ENCODE measurements around the gene VSIR.

Gene VSIR

DNA sequence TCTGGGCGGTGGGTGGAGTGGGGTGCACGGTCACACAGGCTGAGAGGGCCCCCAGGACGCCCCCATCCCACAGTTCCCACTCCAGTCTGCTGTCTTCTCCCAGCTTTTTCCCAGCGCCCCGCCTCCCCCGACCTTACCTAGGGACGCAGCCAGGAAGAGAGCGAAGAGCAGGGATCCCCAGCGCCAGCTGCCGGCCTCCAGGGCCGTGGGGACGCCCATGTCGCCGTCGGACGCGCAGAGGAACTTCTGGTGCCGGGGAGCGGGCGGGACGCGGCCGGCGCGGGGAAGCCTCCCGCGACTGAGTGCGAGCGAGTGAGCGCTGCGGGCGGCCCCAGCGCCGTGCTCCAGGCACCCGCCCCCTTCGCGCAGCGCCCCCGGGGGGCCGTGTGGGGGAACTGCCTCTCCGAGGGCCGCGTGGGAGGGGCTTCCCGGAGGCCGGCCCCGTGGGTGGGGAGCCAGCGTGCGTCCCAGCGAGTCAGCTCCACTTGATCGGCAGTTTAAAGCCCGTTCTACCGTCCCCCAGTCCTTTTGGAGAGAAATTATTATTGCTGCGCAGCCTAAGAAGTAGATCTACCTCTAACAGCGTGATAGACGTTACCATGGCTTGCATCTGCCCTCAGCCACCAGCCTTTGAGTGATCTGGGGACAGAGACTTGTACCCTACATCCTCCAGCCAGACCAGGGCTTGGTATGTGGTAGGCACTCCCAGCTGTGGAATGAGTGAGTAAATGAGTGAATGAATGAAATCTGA is at the start of gene VSIR:
VSIR (minus strand) TSS at position 300 of the 751 bp plus-strand sequence; CDS start at position 219, 81 bp downstream.
- DNase-seq = peak; percentile 75

GRCh38 chr10:71821909-71822763 is 48.8 kb upstream of the VSIR start:
- no peak for DNase-seq

- DNase-seq = no peak
These were observed 47.6 kb upstream of the VSIR start for GRCh38 chr10:71820966-71821365.

DNA sequence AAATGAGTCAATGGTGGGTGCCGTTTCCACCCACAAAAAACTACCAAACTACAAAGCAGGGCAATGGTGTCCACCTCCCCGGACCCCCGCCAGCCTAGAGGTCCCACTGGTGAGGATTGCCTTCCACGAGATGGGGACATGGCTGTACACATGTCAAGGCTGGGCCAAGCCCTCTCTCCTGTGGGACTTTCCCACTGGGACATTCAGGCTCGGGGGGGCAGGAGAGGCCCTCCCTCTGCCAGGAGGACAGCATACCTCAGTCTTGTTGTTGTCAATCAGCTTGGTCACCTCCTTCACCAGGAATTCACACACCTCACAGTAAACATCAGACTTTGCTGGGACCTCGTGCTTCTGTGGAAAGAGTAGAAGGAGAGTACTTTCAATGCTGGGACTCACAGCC is 46.7 kb upstream of the VSIR start:
- DNase-seq = no peak

- no peak for DNase-seq
These were observed 46.1 kb upstream of the VSIR start for GRCh38 chr10:71819441-71819861.

DNA sequence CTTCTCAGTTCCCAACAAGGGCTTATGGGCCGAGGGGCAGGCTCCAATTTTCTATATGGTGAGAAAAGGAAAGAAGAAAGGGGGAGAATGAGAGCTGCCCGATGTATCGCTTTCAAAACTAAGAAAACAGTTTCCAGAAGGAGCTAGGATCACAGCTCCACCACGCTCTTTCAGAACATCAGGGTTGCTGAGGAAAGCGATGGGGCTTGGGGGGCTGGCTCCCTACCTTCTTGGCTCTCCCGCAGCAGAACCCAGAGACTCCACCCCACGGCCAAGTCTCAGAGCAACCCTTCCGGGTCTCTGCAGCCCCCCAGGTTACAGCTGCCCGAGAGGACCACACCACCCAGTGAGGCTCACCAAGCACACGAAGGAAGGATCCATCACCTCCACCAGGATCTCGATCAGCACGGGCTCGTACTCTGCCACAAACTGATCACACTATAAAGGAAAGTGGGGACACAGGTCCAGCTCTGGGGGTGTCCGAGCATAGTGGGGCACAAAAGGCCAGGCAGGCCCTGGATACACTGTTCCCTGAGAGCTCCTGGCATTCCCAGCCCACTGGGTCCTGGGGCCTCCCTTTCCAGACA is 45.4 kb upstream of the VSIR start:
- DNase-seq = no peak

DNA sequence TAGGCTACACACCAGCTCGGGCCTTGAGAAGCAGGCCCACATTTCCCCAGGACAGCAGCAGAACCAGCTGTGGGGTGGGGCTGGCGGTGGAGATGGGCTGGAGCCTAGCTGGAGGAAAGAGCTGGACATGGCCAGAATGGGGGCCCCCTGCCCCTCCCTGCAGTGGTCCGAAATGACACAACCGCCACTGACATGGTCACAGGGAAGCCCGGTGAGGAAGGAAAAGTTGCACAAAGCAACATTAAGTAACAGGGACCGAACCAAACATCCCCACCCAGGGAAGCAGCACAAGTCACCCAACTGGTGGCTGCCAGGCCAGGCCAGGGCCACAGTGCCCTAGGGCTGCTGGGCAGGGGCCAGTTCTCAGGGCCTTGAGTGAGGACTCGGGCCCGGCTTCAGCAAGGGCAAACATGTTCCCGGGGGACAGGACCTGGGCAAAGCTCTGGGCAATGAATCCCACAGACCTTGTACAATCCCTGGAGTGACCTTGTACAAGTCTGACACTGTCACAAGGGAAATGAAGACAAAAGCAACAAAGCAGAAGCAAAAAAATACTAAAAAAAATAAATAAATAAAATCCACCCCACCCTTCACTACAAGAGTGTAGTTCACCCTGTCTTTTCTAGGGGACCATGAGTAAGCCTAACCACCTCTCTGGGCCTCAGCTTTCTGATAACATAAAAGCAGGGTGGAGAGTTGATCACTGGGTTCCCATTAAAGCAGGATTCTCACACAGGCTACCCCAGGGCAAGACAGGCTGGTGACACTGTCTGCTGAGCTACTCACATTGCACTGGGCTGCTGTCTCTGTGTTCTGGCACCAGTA is 44.7 kb upstream of the VSIR start:
- no peak for DNase-seq

GRCh38 chr10:71816936-71817618 is 43.8 kb upstream of the VSIR start:
- DNase-seq = no peak

- DNase-seq = no peak
These were observed 43.1 kb upstream of the VSIR start for GRCh38 chr10:71816421-71816851.

- no peak for DNase-seq
These were observed 42.3 kb upstream of the VSIR start for GRCh38 chr10:71815515-71816130.

- DNase-seq = no peak
These were observed 41.6 kb upstream of the VSIR start for GRCh38 chr10:71814922-71815411.

DNA sequence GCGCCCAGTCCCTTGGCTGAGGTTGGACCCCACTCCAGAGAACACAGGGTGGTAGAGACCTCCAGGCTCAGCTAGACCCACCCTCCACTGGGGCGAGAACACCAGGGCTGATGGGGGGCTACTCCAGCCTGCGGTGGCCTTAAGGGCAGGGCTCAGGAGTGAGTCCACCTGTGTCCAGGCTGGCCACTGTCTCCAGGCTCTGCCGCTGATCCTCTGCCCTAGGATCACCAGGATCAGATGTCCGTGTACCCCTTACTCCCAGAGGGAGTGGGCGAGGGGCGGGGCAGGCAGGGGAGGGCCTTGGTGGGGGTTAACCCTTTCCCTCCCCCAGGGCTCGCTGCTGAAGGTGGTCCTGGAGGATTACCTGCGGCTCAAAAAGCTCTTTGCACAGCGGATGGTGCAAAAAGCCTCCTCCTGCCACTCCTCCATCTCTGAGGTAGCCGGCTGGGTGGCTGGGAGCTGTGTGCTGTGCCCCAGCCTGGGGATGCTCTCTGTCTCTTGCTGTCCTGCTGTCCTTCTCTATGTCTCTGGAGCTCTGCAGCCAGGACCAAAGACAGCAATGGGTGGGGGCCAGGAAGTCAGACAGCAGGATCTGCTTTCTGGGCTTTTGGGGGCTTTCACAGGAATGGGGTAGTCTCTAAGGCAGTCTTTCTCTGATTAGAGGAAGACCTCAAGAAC is 39.7 kb upstream of the VSIR start:
- no peak for DNase-seq

DNA sequence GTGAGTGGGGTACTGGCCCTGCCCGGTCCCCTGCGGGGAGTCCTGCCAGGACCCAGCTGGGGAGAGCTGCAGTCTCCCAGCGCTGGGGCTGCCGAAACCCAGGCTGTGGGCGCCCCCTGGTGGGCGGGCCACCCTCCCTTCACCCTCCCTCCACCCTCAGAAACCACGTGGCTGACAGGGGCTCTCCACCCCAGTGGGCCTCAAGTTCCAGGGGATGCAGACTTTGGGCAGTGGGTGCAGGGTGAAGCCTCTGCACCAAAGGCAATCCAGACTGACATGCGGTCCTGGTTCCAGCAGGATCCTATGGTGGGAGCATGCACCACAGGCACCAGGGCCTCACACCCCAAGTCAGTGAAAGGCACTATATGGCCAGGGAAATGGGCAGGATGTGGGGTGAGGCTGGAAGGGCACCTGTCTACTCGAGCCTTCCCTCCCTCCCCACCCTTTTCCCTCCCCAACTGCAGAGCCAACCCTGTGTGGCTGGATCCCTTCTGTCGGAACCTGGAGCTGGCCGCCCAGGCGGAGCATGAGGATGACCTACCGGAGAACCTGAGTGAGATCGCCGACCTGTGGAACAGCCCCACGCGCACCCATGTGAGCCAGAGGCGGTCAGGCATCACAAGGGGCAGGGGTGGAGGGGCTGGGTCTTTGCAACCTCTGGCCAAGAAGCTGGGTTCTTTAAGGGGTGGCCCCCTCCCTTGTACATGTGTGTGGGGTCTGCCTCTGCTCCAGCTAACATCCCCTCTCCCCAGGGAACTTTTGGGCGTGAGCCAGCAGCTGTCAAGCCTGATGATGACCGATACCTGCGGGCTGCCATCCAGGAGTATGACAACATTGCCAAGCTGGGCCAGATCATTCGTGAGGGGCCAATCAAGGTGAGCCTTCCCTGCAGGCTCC is 38.9 kb upstream of the VSIR start:
- DNase-seq = peak; percentile 37

- DNase-seq = no peak
These were observed 38.0 kb upstream of the VSIR start for GRCh38 chr10:71811351-71811750.

GRCh38 chr10:71810048-71810750 is 36.9 kb upstream of the VSIR start:
- no peak for DNase-seq

- no peak for DNase-seq
These were observed 36.3 kb upstream of the VSIR start for GRCh38 chr10:71809628-71810027.

DNA sequence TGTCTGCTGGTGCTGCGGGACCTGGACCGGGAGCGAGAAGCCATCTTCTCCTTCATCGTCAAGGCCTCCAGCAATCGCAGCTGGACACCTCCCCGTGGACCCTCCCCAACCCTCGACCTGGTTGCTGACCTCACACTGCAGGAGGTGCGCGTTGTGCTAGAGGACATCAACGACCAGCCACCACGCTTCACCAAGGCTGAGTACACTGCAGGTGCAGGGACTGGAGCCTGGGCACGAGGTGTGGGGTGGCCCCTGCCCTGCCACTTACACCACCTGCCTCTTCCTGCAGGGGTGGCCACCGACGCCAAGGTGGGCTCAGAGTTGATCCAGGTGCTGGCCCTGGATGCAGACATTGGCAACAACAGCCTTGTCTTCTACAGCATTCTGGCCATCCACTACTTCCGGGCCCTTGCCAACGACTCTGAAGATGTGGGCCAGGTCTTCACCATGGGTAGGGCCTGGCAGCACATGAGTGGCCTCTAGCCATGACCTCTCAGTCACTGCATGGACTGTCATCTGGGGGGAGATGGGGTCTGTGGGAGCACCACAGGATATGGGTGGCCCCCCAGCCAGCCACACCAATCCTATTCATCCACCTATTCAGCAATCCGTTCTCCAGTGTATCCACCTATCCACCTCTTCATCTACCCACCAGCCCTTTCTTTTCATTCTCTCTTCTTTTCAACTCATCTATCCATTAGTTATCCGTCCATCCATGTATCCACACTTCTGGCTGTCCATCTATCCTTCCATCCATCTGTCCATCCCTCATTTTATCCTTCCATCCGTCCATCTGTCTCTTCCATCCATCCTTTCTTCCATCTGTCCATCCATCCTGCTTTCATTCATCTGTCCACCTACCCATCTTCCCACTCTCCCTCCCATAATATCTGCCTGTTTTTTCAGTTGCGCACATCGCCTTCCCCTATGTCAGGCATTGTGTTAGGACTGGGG is 34.5 kb upstream of the VSIR start:
- no peak for DNase-seq

All from NCI-H1436 (cell line).